GM12878 (cell line): ENCODE measurements around the gene KCNAB2. TPM values are rescaled to one million over a fixed set of nuclear protein-coding genes. Genes with fewer than 3 reads are reported as not detected.

Experiments
- ATAC-seq: fragments of 200-7000 bp; cut with Tn5 transposase; 3 replicates; pipeline ENCODE4 v1.9.1; 2020; ENCODE audit warnings: mild to moderate bottlenecking, moderate library complexity
- BruUV-seq: library from RNA; stranded (reverse); fragments of 400-500 nt; replicated peaks from 2 replicates; lab custom pipeline; 2021; lab: Mats Ljungman, UMichigan
- CTCF ChIA-PET: fragments of 300-600 bp; sonication (Branson Sonifier 250); formaldehyde crosslinking; extraction: SDS; loops from one replicate; lab custom pipeline; 2021; ENCODE audit warnings: inconsistent platforms; lab: Yijun Ruan, JAX
- POLR2A ChIA-PET: fragments of 350-600 bp; formaldehyde crosslinking; extraction: SDS; loops from one replicate; lab custom pipeline; 2021; ENCODE audit warnings: inconsistent platforms; lab: Charles Lee
- RAD21 ChIA-PET: fragments of 300-600 bp; sonication (Branson Sonifier 250); formaldehyde crosslinking; loops from one replicate; lab custom pipeline; 2023; ENCODE audit warnings: antibody characterized with exemption; ENCODE audit not compliant: unreplicated experiment; lab: Charles Lee
- SMC1A ChIA-PET: fragments of 300-600 bp; sonication (Branson Sonifier 250); formaldehyde crosslinking; loops from one replicate; lab custom pipeline; 2023; ENCODE audit not compliant: unreplicated experiment, uncharacterized antibody; lab: Charles Lee
- DNase-seq: peaks from one replicate; pipeline ENCODE4 v3.0.0-alpha.2; 2011; ENCODE audit warnings: low read depth, low spot score
- FAIRE-seq: peaks from 3 replicates; lab custom pipeline; 2011; peaks lifted over from hg19 to GRCh38; lab: Jason Lieb, UNC
- H2AFZ ChIP-seq: 2 replicates; pipeline ENCODE4 v1.6.0; 2011; ENCODE audit warnings: low read depth, low read length, control low read depth; ENCODE audit not compliant: control insufficient read depth
- H3K27ac ChIP-seq: 2 replicates; pipeline ENCODE4 v1.5.1; 2011; ENCODE audit warnings: control low read depth; ENCODE audit not compliant: control insufficient read depth, insufficient read depth
- H3K27me3 ChIP-seq, 2 experiments: replicated peaks in 1 of 2; 2 replicates each; pipeline versions ENCODE4 v1.6.0 to v1.6.1; 2011; ENCODE audit warnings: low read length in 1 of 2; ENCODE audit not compliant: control insufficient read depth in 2 of 2, insufficient read depth in 2 of 2
- H3K36me3 ChIP-seq, 2 experiments: 2 replicates each; pipeline ENCODE4 v1.5.1; 2011; ENCODE audit warnings: low read length in 1 of 2; ENCODE audit not compliant: control insufficient read depth in 2 of 2, insufficient read depth in 2 of 2
- H3K4me1 ChIP-seq: 2 replicates; pipeline ENCODE4 v1.6.1; 2011; ENCODE audit warnings: mild to moderate bottlenecking, low read length, moderate library complexity, mixed read lengths; ENCODE audit not compliant: control insufficient read depth, insufficient read depth
- H3K4me2 ChIP-seq: 2 replicates; pipeline ENCODE4 v1.6.0; 2011; ENCODE audit warnings: control low read depth; ENCODE audit not compliant: control insufficient read depth, insufficient read depth
- H3K4me3 ChIP-seq: fragments of 200-600 bp; sonication (generic); 2 replicates; pipeline ENCODE4 v1.5.1; 2016
- H3K79me2 ChIP-seq: 2 replicates; pipeline ENCODE4 v1.6.0; 2011; ENCODE audit warnings: low read length; ENCODE audit not compliant: control insufficient read depth, insufficient read depth
- H3K9ac ChIP-seq: 2 replicates; pipeline ENCODE4 v1.8.0; 2011; ENCODE audit warnings: low read length, control low read depth, mixed read lengths; ENCODE audit not compliant: control insufficient read depth, insufficient read depth
- H3K9me3 ChIP-seq: replicated peaks from 3 replicates; pipeline ENCODE4 v1.5.1; 2011; ENCODE audit warnings: mild to moderate bottlenecking, low read length; ENCODE audit not compliant: control insufficient read depth, insufficient read depth
- H4K20me1 ChIP-seq: 2 replicates; pipeline ENCODE4 v1.6.0; 2011; ENCODE audit not compliant: control insufficient read depth, insufficient read depth
- EED ChIP-seq: sonication (generic); IDR thresholded peaks from 2 replicates; pipeline ENCODE4 v1.6.1; 2016; ENCODE audit warnings: antibody characterized with exemption, low read depth
- ETV6 ChIP-seq, 2 experiments: fragments of 450-650 bp in 1 of 2; IDR thresholded peaks in 1 of 2; conservative IDR thresholded peaks in 1 of 2; 2 replicates each; pipeline ENCODE4 v1.6.1; 2014; ENCODE audit warnings: antibody characterized with exemption in 1 of 2, borderline replicate concordance in 1 of 2, low read depth in 1 of 2, mild to moderate bottlenecking in 1 of 2, moderate library complexity in 1 of 2
- MEF2B ChIP-seq: fragments of 450-650 bp; IDR thresholded peaks from 2 replicates; pipeline ENCODE4 v1.6.1; 2018; ENCODE audit warnings: mild to moderate bottlenecking, moderate library complexity; ENCODE audit not compliant: partially characterized antibody, poor library complexity, severe bottlenecking
- MYC ChIP-seq: IDR thresholded peaks from 2 replicates; pipeline ENCODE4 v1.6.1; 2011; ENCODE audit warnings: mild to moderate bottlenecking, low read length, moderate library complexity, inconsistent platforms; ENCODE audit not compliant: insufficient read depth, insufficient replicate concordance, insufficient read length, severe bottlenecking
- SUZ12 ChIP-seq: fragments of 200-600 bp; sonication (generic); IDR thresholded peaks from one replicate; pipeline ENCODE4 v1.6.1; 2018; ENCODE audit warnings: antibody characterized with exemption, mild to moderate bottlenecking; ENCODE audit not compliant: unreplicated experiment
- WGBS: methylation state at CpG from one replicate; pipeline ENCODE4 v1.1.6; 2016; ENCODE audit warnings: low lambda C conversion rate; ENCODE audit not compliant: insufficient replicate concordance, insufficient coverage; ENCODE audit errors: missing lambda C conversion rate; 5-methylcytosine and 5-hydroxymethylcytosine counted together
- in situ Hi-C: fragments of 300-500 bp; cut with MboI; formaldehyde crosslinking; loops from 9 replicates; pipeline ENCODE4 v1.14.3; 2018; ENCODE audit warnings: mixed read lengths
- intact Hi-C: fragments of 100-400 bp; cut with micrococcal nuclease; formaldehyde crosslinking; loops from one replicate; pipeline ENCODE4 v1.14.2; 2022; ENCODE audit not compliant: unreplicated experiment
- polyA plus RNA-seq, 11 experiments: library from polyadenylated mRNA; depleted of rRNA in 4 of 11; unstranded in 6 of 11; stranded (reverse) in 5 of 11; fragments of >200 nt; fragmentation: Nextera tagmentation in 4 of 11; fragmentation: Illumina TruSeq in 1 of 11; extraction: Ambion mirVana in 4 of 11; extraction: Trizol in 1 of 11; gene quantifications; 1 replicate in 1 of 11; 2 replicates in 10 of 11; pipeline versions ENCODE4 v1.2.1 to v1.2.3, GENCODE V29; 2011 to 2016; ENCODE audit warnings: inconsistent platforms in 2 of 11, missing spikeins in 2 of 11, low read depth in 1 of 11
- total RNA-seq, 4 experiments: library from RNA; depleted of rRNA in 3 of 4; stranded (reverse); fragments of >200 nt in 3 of 4; fragmentation: Illumina TruSeq in 1 of 4; extraction: Trizol in 1 of 4; gene quantifications; 2 replicates each; pipeline versions ENCODE4 v1.2.1 to v1.2.3, GENCODE V29; 2013 to 2021
- TF ChIP-seq, protein P1 (sequence below): IDR thresholded peaks from 2 replicates; pipeline ENCODE4 v1.6.1; 2012; ENCODE audit warnings: low read depth, low read length, improper control_type of control experiment
- TF ChIP-seq, protein P2 (sequence below): fragments of 450-650 bp; formaldehyde crosslinking; IDR thresholded peaks from 2 replicates; pipeline ENCODE4 v1.4.0; 2020; ENCODE audit warnings: mild to moderate bottlenecking, moderate library complexity
- TF ChIP-seq, protein P3 (sequence below): fragments of 450-650 bp; IDR thresholded peaks from 2 replicates; pipeline ENCODE4 v1.6.1; 2017; ENCODE audit warnings: mild to moderate bottlenecking
- TF ChIP-seq, protein P4 (sequence below): fragments of 150-350 bp; IDR thresholded peaks from 2 replicates; pipeline ENCODE4 v1.6.1; 2016; ENCODE audit warnings: low read depth, low read length

The KCNAB2 gene
- total and polyA plus RNA-seq, 10 of the 15 experiments (the other 5 are each of a cell fraction or from before 2014, with no cell fraction given) = 2.9 to 123 (median 62.4) TPM

DNA sequence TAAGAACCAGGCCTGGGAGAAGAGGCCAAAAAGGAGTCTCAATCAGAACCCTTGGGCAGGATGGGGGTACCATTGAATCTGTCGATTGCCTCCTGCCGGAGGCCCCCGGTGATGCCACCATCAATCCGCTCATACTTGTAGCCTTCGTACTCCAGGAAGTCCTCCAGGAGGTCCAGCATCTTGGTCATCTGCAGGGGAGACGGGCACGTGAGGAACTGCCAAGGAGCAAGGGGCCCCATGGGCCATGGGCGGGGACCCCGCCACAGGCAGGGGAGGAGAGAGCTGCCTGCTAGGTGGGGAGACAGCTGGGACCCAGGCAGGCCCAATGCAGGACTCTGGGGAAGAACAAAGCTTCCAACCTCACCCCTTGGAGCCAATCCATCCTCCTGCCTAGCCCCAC is 85.9 kb downstream of the KCNAB2 start:
- RAD21 ChIA-PET = no interaction called here
- CTCF ChIA-PET = no interaction called here
- WGBS = 41% methylated on average over 9 of the region's 9 CpGs
- Histone ChIP-seq H3K4me3 (no peak overlapping the region), H4K20me1 (no peaks in the 10 kb centered on the region), H3K9me3 (no peaks in the 10 kb centered on the region; the same call in 2 of the 3 replicates), H2AFZ (no peak overlapping the region), H3K27ac (no peak overlapping the region), H3K79me2 (no peaks in the 10 kb centered on the region), H3K9ac (no peak overlapping the region), H3K4me1 (no peaks in the 10 kb centered on the region), H3K4me2 (no peak overlapping the region), H3K36me3 (no peaks in the 10 kb centered on the region), H3K27me3 (no peaks in the 10 kb centered on the region)
- no peak for TF ChIP-seq SUZ12
- TF ChIP-seq, protein P1, sequence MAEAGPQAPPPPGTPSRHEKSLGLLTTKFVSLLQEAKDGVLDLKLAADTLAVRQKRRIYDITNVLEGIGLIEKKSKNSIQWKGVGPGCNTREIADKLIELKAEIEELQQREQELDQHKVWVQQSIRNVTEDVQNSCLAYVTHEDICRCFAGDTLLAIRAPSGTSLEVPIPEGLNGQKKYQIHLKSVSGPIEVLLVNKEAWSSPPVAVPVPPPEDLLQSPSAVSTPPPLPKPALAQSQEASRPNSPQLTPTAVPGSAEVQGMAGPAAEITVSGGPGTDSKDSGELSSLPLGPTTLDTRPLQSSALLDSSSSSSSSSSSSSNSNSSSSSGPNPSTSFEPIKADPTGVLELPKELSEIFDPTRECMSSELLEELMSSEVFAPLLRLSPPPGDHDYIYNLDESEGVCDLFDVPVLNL = no peak
- TF ChIP-seq MEF2B = no peak
- TF ChIP-seq ETV6 (conservative IDR thresholded peaks at IDR 0.05 in 1 of 2, IDR thresholded peaks at IDR 0.05 in 1 of 2; ENCODE audit: borderline replicate concordance in 1 of 2, low read depth in 1 of 2) = no peak
- TF ChIP-seq MYC = no peak
- TF ChIP-seq, protein P2, sequence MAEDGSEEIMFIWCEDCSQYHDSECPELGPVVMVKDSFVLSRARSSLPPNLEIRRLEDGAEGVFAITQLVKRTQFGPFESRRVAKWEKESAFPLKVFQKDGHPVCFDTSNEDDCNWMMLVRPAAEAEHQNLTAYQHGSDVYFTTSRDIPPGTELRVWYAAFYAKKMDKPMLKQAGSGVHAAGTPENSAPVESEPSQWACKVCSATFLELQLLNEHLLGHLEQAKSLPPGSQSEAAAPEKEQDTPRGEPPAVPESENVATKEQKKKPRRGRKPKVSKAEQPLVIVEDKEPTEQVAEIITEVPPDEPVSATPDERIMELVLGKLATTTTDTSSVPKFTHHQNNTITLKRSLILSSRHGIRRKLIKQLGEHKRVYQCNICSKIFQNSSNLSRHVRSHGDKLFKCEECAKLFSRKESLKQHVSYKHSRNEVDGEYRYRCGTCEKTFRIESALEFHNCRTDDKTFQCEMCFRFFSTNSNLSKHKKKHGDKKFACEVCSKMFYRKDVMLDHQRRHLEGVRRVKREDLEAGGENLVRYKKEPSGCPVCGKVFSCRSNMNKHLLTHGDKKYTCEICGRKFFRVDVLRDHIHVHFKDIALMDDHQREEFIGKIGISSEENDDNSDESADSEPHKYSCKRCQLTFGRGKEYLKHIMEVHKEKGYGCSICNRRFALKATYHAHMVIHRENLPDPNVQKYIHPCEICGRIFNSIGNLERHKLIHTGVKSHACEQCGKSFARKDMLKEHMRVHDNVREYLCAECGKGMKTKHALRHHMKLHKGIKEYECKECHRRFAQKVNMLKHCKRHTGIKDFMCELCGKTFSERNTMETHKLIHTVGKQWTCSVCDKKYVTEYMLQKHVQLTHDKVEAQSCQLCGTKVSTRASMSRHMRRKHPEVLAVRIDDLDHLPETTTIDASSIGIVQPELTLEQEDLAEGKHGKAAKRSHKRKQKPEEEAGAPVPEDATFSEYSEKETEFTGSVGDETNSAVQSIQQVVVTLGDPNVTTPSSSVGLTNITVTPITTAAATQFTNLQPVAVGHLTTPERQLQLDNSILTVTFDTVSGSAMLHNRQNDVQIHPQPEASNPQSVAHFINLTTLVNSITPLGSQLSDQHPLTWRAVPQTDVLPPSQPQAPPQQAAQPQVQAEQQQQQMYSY (CRISPR knock-in tag) = no peak
- no peak for TF ChIP-seq EED
- TF ChIP-seq, protein P3, sequence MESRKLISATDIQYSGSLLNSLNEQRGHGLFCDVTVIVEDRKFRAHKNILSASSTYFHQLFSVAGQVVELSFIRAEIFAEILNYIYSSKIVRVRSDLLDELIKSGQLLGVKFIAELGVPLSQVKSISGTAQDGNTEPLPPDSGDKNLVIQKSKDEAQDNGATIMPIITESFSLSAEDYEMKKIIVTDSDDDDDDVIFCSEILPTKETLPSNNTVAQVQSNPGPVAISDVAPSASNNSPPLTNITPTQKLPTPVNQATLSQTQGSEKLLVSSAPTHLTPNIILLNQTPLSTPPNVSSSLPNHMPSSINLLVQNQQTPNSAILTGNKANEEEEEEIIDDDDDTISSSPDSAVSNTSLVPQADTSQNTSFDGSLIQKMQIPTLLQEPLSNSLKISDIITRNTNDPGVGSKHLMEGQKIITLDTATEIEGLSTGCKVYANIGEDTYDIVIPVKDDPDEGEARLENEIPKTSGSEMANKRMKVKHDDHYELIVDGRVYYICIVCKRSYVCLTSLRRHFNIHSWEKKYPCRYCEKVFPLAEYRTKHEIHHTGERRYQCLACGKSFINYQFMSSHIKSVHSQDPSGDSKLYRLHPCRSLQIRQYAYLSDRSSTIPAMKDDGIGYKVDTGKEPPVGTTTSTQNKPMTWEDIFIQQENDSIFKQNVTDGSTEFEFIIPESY = no peak
- TF ChIP-seq, protein P4, sequence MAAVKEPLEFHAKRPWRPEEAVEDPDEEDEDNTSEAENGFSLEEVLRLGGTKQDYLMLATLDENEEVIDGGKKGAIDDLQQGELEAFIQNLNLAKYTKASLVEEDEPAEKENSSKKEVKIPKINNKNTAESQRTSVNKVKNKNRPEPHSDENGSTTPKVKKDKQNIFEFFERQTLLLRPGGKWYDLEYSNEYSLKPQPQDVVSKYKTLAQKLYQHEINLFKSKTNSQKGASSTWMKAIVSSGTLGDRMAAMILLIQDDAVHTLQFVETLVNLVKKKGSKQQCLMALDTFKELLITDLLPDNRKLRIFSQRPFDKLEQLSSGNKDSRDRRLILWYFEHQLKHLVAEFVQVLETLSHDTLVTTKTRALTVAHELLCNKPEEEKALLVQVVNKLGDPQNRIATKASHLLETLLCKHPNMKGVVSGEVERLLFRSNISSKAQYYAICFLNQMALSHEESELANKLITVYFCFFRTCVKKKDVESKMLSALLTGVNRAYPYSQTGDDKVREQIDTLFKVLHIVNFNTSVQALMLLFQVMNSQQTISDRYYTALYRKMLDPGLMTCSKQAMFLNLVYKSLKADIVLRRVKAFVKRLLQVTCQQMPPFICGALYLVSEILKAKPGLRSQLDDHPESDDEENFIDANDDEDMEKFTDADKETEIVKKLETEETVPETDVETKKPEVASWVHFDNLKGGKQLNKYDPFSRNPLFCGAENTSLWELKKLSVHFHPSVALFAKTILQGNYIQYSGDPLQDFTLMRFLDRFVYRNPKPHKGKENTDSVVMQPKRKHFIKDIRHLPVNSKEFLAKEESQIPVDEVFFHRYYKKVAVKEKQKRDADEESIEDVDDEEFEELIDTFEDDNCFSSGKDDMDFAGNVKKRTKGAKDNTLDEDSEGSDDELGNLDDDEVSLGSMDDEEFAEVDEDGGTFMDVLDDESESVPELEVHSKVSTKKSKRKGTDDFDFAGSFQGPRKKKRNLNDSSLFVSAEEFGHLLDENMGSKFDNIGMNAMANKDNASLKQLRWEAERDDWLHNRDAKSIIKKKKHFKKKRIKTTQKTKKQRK = no peak
- in situ Hi-C loops (no loop called here), intact Hi-C loops (no loop called here)
- POLR2A ChIA-PET = no interaction called here
- FAIRE-seq (no peak), DNase-seq (no peak), ATAC-seq (no peak)
- BruUV-seq = no TSS peak
- SMC1A ChIA-PET = no interaction called here
